OCI-LY3 (cell line): ENCODE results near the gene ACYP2.

Source experiments
- H2AFZ ChIP-seq: fragments of 200-600, 300-600 bp; shearing (Covaris generic); 2 replicates; pipeline ENCODE4 v1.6.0; 2014; ENCODE audit warnings: antibody characterized with exemption, low read depth, low read length
- H3K27ac ChIP-seq: fragments of 200-600, 300-600 bp; sonication (generic); 2 replicates; pipeline ENCODE4 v1.5.1; 2014; ENCODE audit warnings: mild to moderate bottlenecking, low read length, moderate library complexity, mixed read lengths
- H3K27me3 ChIP-seq: fragments of 200-600, 300-600 bp; sonication (generic); 2 replicates; pipeline ENCODE4 v1.6.1; 2014; ENCODE audit warnings: low read depth, low read length, mixed read lengths
- H3K36me3 ChIP-seq: fragments of 200-600, 300-600 bp; sonication (generic); replicated peaks from 2 replicates; pipeline ENCODE3; 2014; ENCODE audit warnings: low read depth, low read length, mixed read lengths
- H3K4me1 ChIP-seq: fragments of 300-600, 200-600 bp; sonication (generic); 2 replicates; pipeline ENCODE4 v1.6.1; 2014; ENCODE audit warnings: low read length, mixed read lengths
- H3K4me2 ChIP-seq: fragments of 200-600, 300-600 bp; sonication (generic); 2 replicates; pipeline ENCODE4 v1.6.1; 2014; ENCODE audit warnings: low read length, mixed read lengths
- H3K4me3 ChIP-seq: fragments of 300-600, 200-600 bp; sonication (generic); 2 replicates; pipeline ENCODE4 v1.5.1; 2014; ENCODE audit warnings: antibody characterized with exemption, mild to moderate bottlenecking, low read length, moderate library complexity
- H3K79me2 ChIP-seq: fragments of 300-600, 200-600 bp; shearing (Covaris generic); 2 replicates; pipeline ENCODE4 v1.6.1; 2014; ENCODE audit warnings: mild to moderate bottlenecking, low read length, mixed read lengths
- H3K9ac ChIP-seq: fragments of 300-600, 200-600 bp; shearing (Covaris generic); 2 replicates; pipeline ENCODE4 v1.6.0; 2014; ENCODE audit warnings: mild to moderate bottlenecking, low read length, moderate library complexity
- H3K9me3 ChIP-seq: fragments of 200-600, 300-600 bp; shearing (Covaris generic); 2 replicates; pipeline ENCODE4 v1.6.1; 2014; ENCODE audit warnings: low read length, mixed read lengths; ENCODE audit not compliant: insufficient read depth
- H4K20me1 ChIP-seq: fragments of 200-600, 300-600 bp; sonication (generic); 2 replicates; pipeline ENCODE4 v1.6.1; 2016; ENCODE audit warnings: low read length, mixed read lengths; ENCODE audit not compliant: insufficient read depth
- EZH2phosphoT487 ChIP-seq: fragments of 200-600 bp; shearing (Covaris generic); IDR thresholded peaks from 2 replicates; pipeline ENCODE4 v1.6.1; 2018; ENCODE audit warnings: antibody characterized with exemption, mixed run types, low read depth
- TF ChIP-seq, protein P1 (sequence below): fragments of 200-600, 300-600 bp; sonication (generic); IDR thresholded peaks from 2 replicates; pipeline ENCODE4 v1.5.1; 2014; ENCODE audit warnings: antibody characterized with exemption, low read length, low read depth

ACYP2 gene

GRCh38 chr2:54194761-54195750 lies 79.6 kb downstream of the ACYP2 start:
- Histone ChIP-seq H3K27me3 (no peaks in the 10 kb centered on the region), H3K9ac (no peak overlapping the region), H2AFZ (no peak overlapping the region), H3K79me2 (no peaks in the 10 kb centered on the region), H4K20me1 (no peaks in the 10 kb centered on the region), H3K9me3 (no peaks in the 10 kb centered on the region), H3K4me2 (no peak overlapping the region), H3K36me3 (no peaks in the 10 kb centered on the region), H3K27ac (no peak overlapping the region), H3K4me1 (no peaks in the 10 kb centered on the region), H3K4me3 (no peak overlapping the region)
- TF ChIP-seq EZH2phosphoT487, result no peak
- TF ChIP-seq, protein P1, sequence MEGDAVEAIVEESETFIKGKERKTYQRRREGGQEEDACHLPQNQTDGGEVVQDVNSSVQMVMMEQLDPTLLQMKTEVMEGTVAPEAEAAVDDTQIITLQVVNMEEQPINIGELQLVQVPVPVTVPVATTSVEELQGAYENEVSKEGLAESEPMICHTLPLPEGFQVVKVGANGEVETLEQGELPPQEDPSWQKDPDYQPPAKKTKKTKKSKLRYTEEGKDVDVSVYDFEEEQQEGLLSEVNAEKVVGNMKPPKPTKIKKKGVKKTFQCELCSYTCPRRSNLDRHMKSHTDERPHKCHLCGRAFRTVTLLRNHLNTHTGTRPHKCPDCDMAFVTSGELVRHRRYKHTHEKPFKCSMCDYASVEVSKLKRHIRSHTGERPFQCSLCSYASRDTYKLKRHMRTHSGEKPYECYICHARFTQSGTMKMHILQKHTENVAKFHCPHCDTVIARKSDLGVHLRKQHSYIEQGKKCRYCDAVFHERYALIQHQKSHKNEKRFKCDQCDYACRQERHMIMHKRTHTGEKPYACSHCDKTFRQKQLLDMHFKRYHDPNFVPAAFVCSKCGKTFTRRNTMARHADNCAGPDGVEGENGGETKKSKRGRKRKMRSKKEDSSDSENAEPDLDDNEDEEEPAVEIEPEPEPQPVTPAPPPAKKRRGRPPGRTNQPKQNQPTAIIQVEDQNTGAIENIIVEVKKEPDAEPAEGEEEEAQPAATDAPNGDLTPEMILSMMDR, result no peak

DNA sequence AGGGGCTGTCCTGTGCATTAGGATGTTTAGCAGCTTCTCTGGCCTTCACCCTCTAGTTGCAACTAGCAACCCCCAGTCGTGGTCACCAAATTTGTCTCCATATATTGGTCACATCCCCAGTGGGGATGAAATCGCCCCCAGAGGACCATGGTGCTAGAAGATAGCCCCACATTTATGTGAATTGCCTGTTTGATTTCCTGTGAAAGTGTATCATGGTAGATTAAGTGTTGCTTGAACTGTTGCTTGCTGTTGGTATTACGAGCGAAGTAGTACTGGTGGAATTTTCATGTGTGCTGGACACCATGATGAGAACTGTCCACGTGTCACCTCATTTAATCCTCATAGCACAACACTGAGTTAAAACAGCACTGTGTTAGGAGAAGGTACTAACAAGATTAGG lies 81.2 kb downstream of the ACYP2 start:
- H3K4me1 ChIP-seq, result no peaks in the 10 kb centered on the region
- no peaks in the 10 kb centered on the region for H3K9me3 ChIP-seq
- H2AFZ ChIP-seq, result no peak overlapping the region
- no peak overlapping the region for H3K9ac ChIP-seq
- TF ChIP-seq EZH2phosphoT487, result no peak
- TF ChIP-seq, protein P1, result no peak
- no peaks in the 10 kb centered on the region for H3K79me2 ChIP-seq
- no peaks in the 10 kb centered on the region for H3K36me3 ChIP-seq
- no peaks in the 10 kb centered on the region for H4K20me1 ChIP-seq
- H3K4me2 ChIP-seq, result no peak overlapping the region
- no peak overlapping the region for H3K4me3 ChIP-seq
- H3K27ac ChIP-seq, result no peak overlapping the region
- H3K27me3 ChIP-seq, result no peaks in the 10 kb centered on the region

- H3K79me2 ChIP-seq, result no peaks in the 10 kb centered on the region
- H3K27me3 ChIP-seq, result no peaks in the 10 kb centered on the region
- no peak overlapping the region for H3K4me3 ChIP-seq
- H3K27ac ChIP-seq, result no peak overlapping the region
- no peaks in the 10 kb centered on the region for H3K4me1 ChIP-seq
- H3K9ac ChIP-seq, result no peak overlapping the region
- TF ChIP-seq EZH2phosphoT487, result no peak
- TF ChIP-seq, protein P1, result no peak
- no peak overlapping the region for H2AFZ ChIP-seq
- no peak overlapping the region for H3K4me2 ChIP-seq
- H3K9me3 ChIP-seq, result no peaks in the 10 kb centered on the region
- H4K20me1 ChIP-seq, result no peaks in the 10 kb centered on the region
- H3K36me3 ChIP-seq, result no peaks in the 10 kb centered on the region
Measured at GRCh38 chr2:54204476-54204875, 89.1 kb downstream of the ACYP2 start.

DNA sequence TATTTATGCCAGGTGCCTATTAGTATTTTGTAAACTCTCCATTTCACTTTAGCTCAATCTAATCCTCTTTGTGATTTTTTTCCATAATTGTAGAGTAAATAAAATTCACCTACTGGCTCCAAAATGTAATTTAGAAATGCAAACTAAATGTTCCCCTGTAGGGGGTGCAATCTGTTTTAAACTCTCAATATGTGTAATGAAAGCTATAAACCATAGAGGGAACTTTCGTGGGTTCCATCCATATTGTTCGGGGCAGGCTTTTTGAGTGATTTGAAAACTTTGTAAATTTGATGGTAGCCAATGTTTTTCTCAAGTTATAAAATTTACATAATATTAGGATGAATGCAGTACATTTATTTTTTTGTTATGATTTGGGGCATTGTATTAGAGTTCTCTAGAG lies 91.2 kb downstream of the ACYP2 start:
- Histone ChIP-seq H3K27ac (no peak overlapping the region), H4K20me1 (no peaks in the 10 kb centered on the region), H3K4me1 (no peaks in the 10 kb centered on the region), H2AFZ (no peak overlapping the region), H3K36me3 (no peaks in the 10 kb centered on the region), H3K9me3 (no peaks in the 10 kb centered on the region), H3K27me3 (no peaks in the 10 kb centered on the region), H3K4me3 (peak overlapping the region; percentile 29), H3K79me2 (no peaks in the 10 kb centered on the region), H3K9ac (no peak overlapping the region), H3K4me2 (peak overlapping the region; percentile 34)
- TF ChIP-seq EZH2phosphoT487, result no peak
- TF ChIP-seq, protein P1, result peak; percentile 84
